Vagina (tissue), 2 donors: ENCODE results near the gene SIRPD.

Experiments
- POLR2A ChIP-seq, 2 donors: fragments of 450-650 bp; IDR thresholded peaks; one replicate each; pipeline ENCODE4 v1.6.1; 2017; ENCODE audit warnings: antibody characterized with exemption in 2 of 2, mild to moderate bottlenecking in 2 of 2, moderate library complexity in 2 of 2
- POLR2AphosphoS5 ChIP-seq, 2 donors: sonication (generic); formaldehyde crosslinking; IDR thresholded peaks; one replicate each; pipeline ENCODE4 v1.9.0; 2017; ENCODE audit warnings: antibody characterized with exemption in 2 of 2, mild to moderate bottlenecking in 2 of 2, low read depth in 1 of 2; ENCODE audit not compliant: insufficient read depth in 1 of 2
- TF ChIP-seq, protein P1 (sequence below), 3 experiments: fragments of 450-650 bp in 2 of 3; fragments of 200-600 bp in 1 of 3; sonication (generic) in 1 of 3; IDR thresholded peaks; one replicate each; pipeline ENCODE4 v1.5.1; 2017 to 2019; ENCODE audit warnings: antibody characterized with exemption in 3 of 3, mild to moderate bottlenecking in 2 of 3, moderate library complexity in 2 of 3

DNA sequence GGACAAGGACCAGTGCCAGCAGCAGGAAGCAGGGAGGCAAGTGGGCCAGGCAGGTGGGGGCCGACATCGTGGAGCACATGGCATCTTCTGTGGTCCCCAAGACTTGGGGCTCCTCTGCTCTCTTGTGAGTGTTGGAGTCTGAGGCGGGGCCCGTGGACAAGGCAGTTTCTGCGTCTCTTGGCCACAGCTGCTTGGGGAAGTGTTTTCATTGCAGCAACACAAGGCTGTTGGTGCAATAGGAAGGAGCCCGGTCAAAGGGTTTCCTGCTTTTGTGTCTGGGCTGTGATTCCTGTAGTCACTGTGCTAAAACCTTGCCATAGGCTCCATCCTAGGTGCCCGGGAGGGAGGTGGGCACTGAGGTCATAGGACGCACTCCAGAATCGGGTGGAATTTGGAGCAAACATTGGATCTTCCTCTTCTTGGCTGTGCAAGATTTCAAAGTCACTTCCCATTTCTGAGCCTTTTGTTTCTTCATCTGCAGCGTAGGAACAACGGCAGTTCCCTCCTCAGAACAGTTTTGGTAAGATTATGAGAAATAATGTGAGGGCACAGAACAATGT is 66.1 kb downstream of the SIRPD start, which contains the start of gene SIRPB2:
- TF ChIP-seq POLR2A (IDR thresholded peaks at IDR 0.05) (no peak), POLR2AphosphoS5 (IDR thresholded peaks at IDR 0.05; ENCODE audit: insufficient read depth in 1 of 2, low read depth in 1 of 2) (no peak)
- TF ChIP-seq, protein P1, sequence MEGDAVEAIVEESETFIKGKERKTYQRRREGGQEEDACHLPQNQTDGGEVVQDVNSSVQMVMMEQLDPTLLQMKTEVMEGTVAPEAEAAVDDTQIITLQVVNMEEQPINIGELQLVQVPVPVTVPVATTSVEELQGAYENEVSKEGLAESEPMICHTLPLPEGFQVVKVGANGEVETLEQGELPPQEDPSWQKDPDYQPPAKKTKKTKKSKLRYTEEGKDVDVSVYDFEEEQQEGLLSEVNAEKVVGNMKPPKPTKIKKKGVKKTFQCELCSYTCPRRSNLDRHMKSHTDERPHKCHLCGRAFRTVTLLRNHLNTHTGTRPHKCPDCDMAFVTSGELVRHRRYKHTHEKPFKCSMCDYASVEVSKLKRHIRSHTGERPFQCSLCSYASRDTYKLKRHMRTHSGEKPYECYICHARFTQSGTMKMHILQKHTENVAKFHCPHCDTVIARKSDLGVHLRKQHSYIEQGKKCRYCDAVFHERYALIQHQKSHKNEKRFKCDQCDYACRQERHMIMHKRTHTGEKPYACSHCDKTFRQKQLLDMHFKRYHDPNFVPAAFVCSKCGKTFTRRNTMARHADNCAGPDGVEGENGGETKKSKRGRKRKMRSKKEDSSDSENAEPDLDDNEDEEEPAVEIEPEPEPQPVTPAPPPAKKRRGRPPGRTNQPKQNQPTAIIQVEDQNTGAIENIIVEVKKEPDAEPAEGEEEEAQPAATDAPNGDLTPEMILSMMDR (IDR thresholded peaks at IDR 0.05): no peak
